Activated CD4-positive, alpha-beta T cell treated with anti-CD3 and anti-CD28 coated beads, Interleukin-2, amount 10 ng/mL, durations not matched to agents 24 days and 14 days (primary cell): ENCODE data around the gene ALAS1. TPM values are rescaled to one million over a fixed set of nuclear protein-coding genes. Genes with fewer than 3 reads are reported as not detected.

Experiments used
- DNase-seq: peaks from one replicate; pipeline ENCODE4 v3.0.0; 2022
- H3K27ac Mint-ChIP-seq: one replicate; pipeline ENCODE4 v1.8.0; 2022; ENCODE audit warnings: mild to moderate bottlenecking, mixed read lengths
- H3K27me3 Mint-ChIP-seq: one replicate; pipeline ENCODE4 v1.8.0; 2022; ENCODE audit warnings: mixed read lengths
- H3K36me3 Mint-ChIP-seq: one replicate; pipeline ENCODE4 v1.8.0; 2022; ENCODE audit warnings: low read depth, mild to moderate bottlenecking, mixed read lengths
- H3K4me1 Mint-ChIP-seq: one replicate; pipeline ENCODE4 v1.8.0; 2021; ENCODE audit warnings: mixed read lengths
- H3K4me3 Mint-ChIP-seq: one replicate; pipeline ENCODE4 v1.8.0; 2022; ENCODE audit warnings: mild to moderate bottlenecking, moderate library complexity, mixed read lengths
- H3K9me3 Mint-ChIP-seq: one replicate; pipeline ENCODE4 v1.8.0; 2021; ENCODE audit warnings: mixed read lengths
- intact Hi-C: fragments of 100-400 bp; cut with micrococcal nuclease; formaldehyde crosslinking; loops from one replicate; pipeline ENCODE4 v1.15.1; 2023
- total RNA-seq: library from RNA; stranded (reverse); gene quantifications from 2 replicates; pipeline ENCODE4 v1.2.3, GENCODE V29; 2022

ALAS1 gene
- total RNA-seq, 1 donor from 2014 or later: 118 TPM

GRCh38 chr3:52242039-52242438, 44.1 kb downstream of the ALAS1 start:
- Mint-ChIP-seq H3K27ac (peak overlapping the region; percentile 83), H3K4me3 (peak overlapping the region; percentile 35), H3K4me1 (peaks cover 65% of the 10 kb centered on the region), H3K27me3 (no peaks in the 10 kb centered on the region), H3K36me3 (peaks cover 13% of the 10 kb centered on the region), H3K9me3 (no peaks in the 10 kb centered on the region)
- DNase-seq: no peak
- intact Hi-C loops: no loop called here

- peak overlapping the region; percentile 88 for H3K27ac Mint-ChIP-seq
- H3K27me3 Mint-ChIP-seq: no peaks in the 10 kb centered on the region
- H3K4me1 Mint-ChIP-seq: peaks cover 74% of the 10 kb centered on the region
- H3K9me3 Mint-ChIP-seq: no peaks in the 10 kb centered on the region
- intact Hi-C loops: loop anchor here (1.0 kb wide), 1 partner anchor 9 kb away; no protein-coding TSS in a partner anchor
- peak; percentile 72 for DNase-seq
- peak overlapping the region; percentile 81 for H3K4me3 Mint-ChIP-seq
- H3K36me3 Mint-ChIP-seq: peaks cover 29% of the 10 kb centered on the region
These were observed 46.0 kb downstream of the ALAS1 start for GRCh38 chr3:52243791-52244628.

- intact Hi-C loops: no loop called here
These were observed 47.6 kb downstream of the ALAS1 start, which contains the start of gene PPM1M for GRCh38 chr3:52245322-52246263. TSS of gene PPM1M (plus strand) at chr3:52245759. CDS start at chr3:52245825, 66 bp downstream.

GRCh38 chr3:52246264-52246620, 48.3 kb downstream of the ALAS1 start:
- intact Hi-C loops: no loop called here
- Mint-ChIP-seq H3K4me1 (peaks cover 71% of the 10 kb centered on the region), H3K36me3 (peaks cover 37% of the 10 kb centered on the region), H3K9me3 (no peaks in the 10 kb centered on the region), H3K27me3 (no peaks in the 10 kb centered on the region), H3K4me3 (peak overlapping the region; percentile 90), H3K27ac (peak overlapping the region; percentile 91)
- no peak for DNase-seq

More at GRCh38 chr3:52245322-52246263, 47.6 kb downstream of the ALAS1 start, which contains the start of gene PPM1M:
- no peaks in the 10 kb centered on the region for H3K9me3 Mint-ChIP-seq
- DNase-seq: peak; percentile 93
- peak within 1 kb of the TSS; percentile 90 for H3K4me3 Mint-ChIP-seq
- peaks cover 38% of the 10 kb centered on the region for H3K36me3 Mint-ChIP-seq
- no peaks in the 10 kb centered on the region for H3K27me3 Mint-ChIP-seq
- peak within 1 kb of the TSS; percentile 91 for H3K27ac Mint-ChIP-seq
- peaks cover 77% of the 10 kb centered on the region for H3K4me1 Mint-ChIP-seq

GRCh38 chr3:52246728-52247408, 48.9 kb downstream of the ALAS1 start:
- intact Hi-C loops: no loop called here
- Mint-ChIP-seq H3K27me3 (no peaks in the 10 kb centered on the region), H3K27ac (peak overlapping the region; percentile 91), H3K4me1 (peaks cover 70% of the 10 kb centered on the region), H3K4me3 (peak overlapping the region; percentile 90), H3K9me3 (no peaks in the 10 kb centered on the region), H3K36me3 (peaks cover 40% of the 10 kb centered on the region)
- peak; percentile 77 for DNase-seq

GRCh38 chr3:52247409-52248164, 49.6 kb downstream of the ALAS1 start:
- Mint-ChIP-seq H3K4me3 (peak overlapping the region; percentile 90), H3K36me3 (peaks cover 45% of the 10 kb centered on the region), H3K9me3 (no peaks in the 10 kb centered on the region), H3K4me1 (peaks cover 73% of the 10 kb centered on the region), H3K27me3 (no peaks in the 10 kb centered on the region), H3K27ac (peak overlapping the region; percentile 91)
- DNase-seq: no peak
- intact Hi-C loops: no loop called here

GRCh38 chr3:52248165-52248541, 50.2 kb downstream of the ALAS1 start:
- Mint-ChIP-seq H3K4me1 (peaks cover 74% of the 10 kb centered on the region), H3K27ac (peak overlapping the region; percentile 81), H3K27me3 (no peaks in the 10 kb centered on the region), H3K4me3 (peak overlapping the region; percentile 90), H3K36me3 (peaks cover 48% of the 10 kb centered on the region), H3K9me3 (peaks cover 2% of the 10 kb centered on the region)
- intact Hi-C loops: no loop called here
- DNase-seq: no peak

- no peak for DNase-seq
- Mint-ChIP-seq H3K4me1 (peaks cover 74% of the 10 kb centered on the region), H3K4me3 (peak overlapping the region; percentile 41), H3K27ac (peak overlapping the region; percentile 85), H3K9me3 (peaks cover 5% of the 10 kb centered on the region), H3K27me3 (peaks cover 2% of the 10 kb centered on the region), H3K36me3 (peaks cover 54% of the 10 kb centered on the region)
- intact Hi-C loops: no loop called here
These were observed 51.0 kb downstream of the ALAS1 start for GRCh38 chr3:52248816-52249547.

- intact Hi-C loops: loop anchor here (10.0 kb wide), 1 partner anchor 1645 kb away; no protein-coding TSS in a partner anchor
- H3K9me3 Mint-ChIP-seq: peaks cover 5% of the 10 kb centered on the region
- H3K36me3 Mint-ChIP-seq: peaks cover 60% of the 10 kb centered on the region
- DNase-seq: no peak
- H3K4me1 Mint-ChIP-seq: peaks cover 73% of the 10 kb centered on the region
- peak overlapping the region; percentile 85 for H3K27ac Mint-ChIP-seq
- H3K4me3 Mint-ChIP-seq: no peak overlapping the region
- peaks cover 2% of the 10 kb centered on the region for H3K27me3 Mint-ChIP-seq
These were observed 51.7 kb downstream of the ALAS1 start for GRCh38 chr3:52249683-52250082.

GRCh38 chr3:52250122-52250521, 52.2 kb downstream of the ALAS1 start:
- no peak for DNase-seq
- intact Hi-C loops: loop anchor here (10.0 kb wide), 1 partner anchor 1645 kb away; no protein-coding TSS in a partner anchor
- peaks cover 5% of the 10 kb centered on the region for H3K9me3 Mint-ChIP-seq
- H3K4me1 Mint-ChIP-seq: peaks cover 72% of the 10 kb centered on the region
- peak overlapping the region; percentile 85 for H3K27ac Mint-ChIP-seq
- no peak overlapping the region for H3K4me3 Mint-ChIP-seq
- H3K27me3 Mint-ChIP-seq: peaks cover 2% of the 10 kb centered on the region
- H3K36me3 Mint-ChIP-seq: peaks cover 65% of the 10 kb centered on the region

- Mint-ChIP-seq H3K27me3 (peaks cover 2% of the 10 kb centered on the region), H3K4me3 (peak overlapping the region; percentile 88), H3K4me1 (peaks cover 77% of the 10 kb centered on the region), H3K36me3 (peaks cover 81% of the 10 kb centered on the region), H3K9me3 (peaks cover 5% of the 10 kb centered on the region), H3K27ac (peak overlapping the region; percentile 99)
- peak; percentile 95 for DNase-seq
- intact Hi-C loops: loop anchor here (1.0 to 10.0 kb wide), 5 partner anchors 9 to 1649 kb away; partner anchors contain the start of gene WDR82
These were observed 55.6 kb downstream of the ALAS1 start for GRCh38 chr3:52253314-52254304.
